Sciatic nerve (tissue), 2 donors: ENCODE results near the gene MICAL1. TPM values are rescaled to one million over a fixed set of nuclear protein-coding genes. Genes with fewer than 3 reads are reported as not detected.

Source experiments
- ATAC-seq: fragments of 200-7000 bp; cut with Tn5 transposase; one replicate; pipeline ENCODE4 v1.9.1; 2020; ENCODE audit warnings: mild to moderate bottlenecking, moderate library complexity
- DNase-seq: peaks from one replicate; pipeline ENCODE4 v3.0.0-alpha.2; 2020; ENCODE audit warnings: low spot score
- intact Hi-C: fragments of 100-400 bp; cut with DNase I; formaldehyde crosslinking; loops from one replicate; pipeline ENCODE4 v1.14.2; 2022
- total RNA-seq: library from RNA; stranded (reverse); fragmentation: NEBNext Ultra II Directional; extraction: Animal tissue kit (Norgen Biotek cat#: 25700); gene quantifications from one replicate; pipeline ENCODE4 v1.2.1, GENCODE V29; 2021
- donor health status: DM: no; HTN: no; CAD: no.
- donor health status: DM: no; HTN: no; CAD: no.

Gene MICAL1, protein sequence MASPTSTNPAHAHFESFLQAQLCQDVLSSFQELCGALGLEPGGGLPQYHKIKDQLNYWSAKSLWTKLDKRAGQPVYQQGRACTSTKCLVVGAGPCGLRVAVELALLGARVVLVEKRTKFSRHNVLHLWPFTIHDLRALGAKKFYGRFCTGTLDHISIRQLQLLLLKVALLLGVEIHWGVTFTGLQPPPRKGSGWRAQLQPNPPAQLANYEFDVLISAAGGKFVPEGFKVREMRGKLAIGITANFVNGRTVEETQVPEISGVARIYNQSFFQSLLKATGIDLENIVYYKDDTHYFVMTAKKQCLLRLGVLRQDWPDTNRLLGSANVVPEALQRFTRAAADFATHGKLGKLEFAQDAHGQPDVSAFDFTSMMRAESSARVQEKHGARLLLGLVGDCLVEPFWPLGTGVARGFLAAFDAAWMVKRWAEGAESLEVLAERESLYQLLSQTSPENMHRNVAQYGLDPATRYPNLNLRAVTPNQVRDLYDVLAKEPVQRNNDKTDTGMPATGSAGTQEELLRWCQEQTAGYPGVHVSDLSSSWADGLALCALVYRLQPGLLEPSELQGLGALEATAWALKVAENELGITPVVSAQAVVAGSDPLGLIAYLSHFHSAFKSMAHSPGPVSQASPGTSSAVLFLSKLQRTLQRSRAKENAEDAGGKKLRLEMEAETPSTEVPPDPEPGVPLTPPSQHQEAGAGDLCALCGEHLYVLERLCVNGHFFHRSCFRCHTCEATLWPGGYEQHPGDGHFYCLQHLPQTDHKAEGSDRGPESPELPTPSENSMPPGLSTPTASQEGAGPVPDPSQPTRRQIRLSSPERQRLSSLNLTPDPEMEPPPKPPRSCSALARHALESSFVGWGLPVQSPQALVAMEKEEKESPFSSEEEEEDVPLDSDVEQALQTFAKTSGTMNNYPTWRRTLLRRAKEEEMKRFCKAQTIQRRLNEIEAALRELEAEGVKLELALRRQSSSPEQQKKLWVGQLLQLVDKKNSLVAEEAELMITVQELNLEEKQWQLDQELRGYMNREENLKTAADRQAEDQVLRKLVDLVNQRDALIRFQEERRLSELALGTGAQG
- 53.9 TPM for total RNA-seq

DNA sequence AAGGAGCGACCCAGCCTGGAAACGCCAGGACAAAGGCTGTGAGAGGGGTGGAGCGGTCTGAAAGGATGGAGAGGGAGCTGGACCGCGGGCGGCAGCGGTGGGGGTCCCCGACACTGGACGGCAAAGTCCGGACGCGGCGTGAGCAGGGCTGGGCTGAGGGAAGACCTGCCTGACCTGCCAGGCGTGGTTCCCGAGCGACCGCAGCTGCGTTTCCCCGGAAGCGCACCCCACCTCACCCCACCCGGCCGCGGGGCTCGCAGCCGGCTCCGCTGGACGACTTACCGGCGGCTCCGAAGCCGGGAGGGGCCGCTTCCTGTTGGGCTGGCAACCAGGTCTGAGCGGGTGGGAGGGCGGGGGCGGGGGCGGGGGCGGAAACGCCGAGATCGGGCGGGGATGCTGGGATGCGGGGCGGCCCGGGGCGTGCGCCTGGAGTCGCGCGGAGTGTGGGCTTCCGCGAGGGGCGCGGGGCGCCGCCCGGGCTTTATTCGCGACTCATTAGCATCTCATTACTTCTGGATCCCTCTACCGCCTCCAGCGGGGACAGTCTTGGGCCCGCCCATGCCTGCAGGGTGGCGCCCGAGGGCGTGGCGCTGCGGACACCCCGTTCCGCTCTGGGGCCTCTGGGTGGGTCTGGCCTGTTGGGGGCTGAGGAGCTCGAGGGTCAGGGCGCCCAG, at the start of gene MICAL1:
Gene MICAL1, minus strand, starts transcription at position 336 of the 674 bp plus-strand sequence. CDS start 1,576 bp downstream, outside the sequence.
- peak; percentile 64 for ATAC-seq
- intact Hi-C loops = no loop called here
- DNase-seq = peak; percentile 85

DNA sequence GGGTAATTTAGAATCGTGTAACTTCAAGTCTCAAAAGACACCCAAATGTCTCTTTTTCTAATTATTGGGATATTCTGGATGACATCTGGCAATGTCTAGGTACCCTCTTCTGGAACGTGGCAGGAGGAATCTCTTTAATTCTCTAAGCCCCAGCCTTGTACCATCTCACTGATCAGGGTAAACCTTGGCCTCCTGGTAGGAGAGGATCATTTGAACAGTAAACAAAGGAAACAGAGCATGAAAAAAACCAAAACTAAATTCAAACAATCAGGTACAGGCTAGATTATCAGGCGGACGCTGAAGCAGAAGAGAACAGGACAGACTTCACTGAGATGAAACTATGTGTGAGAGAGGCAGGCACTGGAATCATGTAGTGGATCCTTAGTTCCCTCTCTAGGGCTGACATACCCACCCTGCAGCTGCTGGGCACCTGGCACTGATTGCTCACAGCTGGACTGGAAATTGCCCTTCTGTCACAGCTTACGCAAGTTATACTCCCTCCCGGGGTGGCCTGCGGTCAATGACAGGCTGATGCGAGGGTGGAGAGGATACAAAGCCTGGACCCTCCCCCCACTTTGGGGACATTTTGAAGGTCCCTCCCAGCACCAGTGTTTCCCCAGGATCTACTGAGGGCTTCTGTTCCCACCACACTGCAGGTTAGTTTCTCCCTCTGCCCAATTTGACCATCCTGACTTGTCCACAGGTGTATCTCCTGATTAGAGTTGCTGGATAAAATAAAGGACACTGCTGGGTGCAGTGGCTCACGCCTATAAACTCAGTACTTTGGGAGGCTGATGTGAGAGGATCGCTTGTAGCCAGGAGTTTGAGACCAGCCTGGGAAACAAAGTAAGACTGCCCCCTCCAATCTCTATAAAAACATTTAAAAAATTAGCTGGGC, 48.0 kb upstream of the MICAL1 start:
- ATAC-seq = no peak
- intact Hi-C loops = no loop called here
- no peak for DNase-seq

DNA sequence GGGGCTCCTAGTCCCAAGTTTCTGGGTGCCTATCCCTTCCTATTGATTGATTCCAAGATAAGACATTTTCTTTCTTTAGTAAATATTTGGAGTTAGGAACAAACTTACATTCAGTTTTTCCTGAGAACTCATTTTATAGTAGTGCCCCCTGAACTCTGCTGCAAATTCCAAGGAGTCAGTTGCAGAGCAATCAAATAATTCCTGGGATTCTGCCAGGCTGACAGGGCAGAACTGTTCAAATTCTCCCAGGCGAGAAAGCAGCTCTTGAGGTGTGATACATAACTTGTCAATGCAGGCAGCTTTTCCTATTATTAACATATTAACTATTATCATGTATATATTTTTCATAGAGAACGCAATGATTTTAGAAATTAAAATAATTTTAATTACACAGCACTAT, 43.4 kb upstream of the MICAL1 start:
- ATAC-seq (no peak), DNase-seq (no peak)
- intact Hi-C loops = no loop called here

DNA sequence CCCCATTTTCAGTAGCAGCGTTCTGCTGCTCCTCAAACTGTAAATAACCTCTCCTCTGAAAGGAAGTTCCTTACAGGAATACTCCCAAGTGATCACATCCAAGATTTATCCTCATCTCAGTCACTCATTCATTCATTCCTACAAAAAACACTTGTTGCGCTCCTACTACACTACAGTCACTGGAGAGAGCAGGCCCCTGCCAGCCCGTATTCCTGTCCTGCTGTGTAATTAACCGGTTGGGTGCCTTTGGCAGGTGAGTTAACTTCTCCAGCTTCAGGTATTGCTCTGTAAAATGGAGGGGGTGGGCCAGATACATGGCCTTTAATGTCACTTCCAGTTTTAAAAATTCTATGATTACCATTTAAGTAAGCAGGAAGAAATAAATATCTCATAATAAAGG, 42.5 kb upstream of the MICAL1 start:
- intact Hi-C loops = no loop called here
- no peak for DNase-seq
- no peak for ATAC-seq

DNA sequence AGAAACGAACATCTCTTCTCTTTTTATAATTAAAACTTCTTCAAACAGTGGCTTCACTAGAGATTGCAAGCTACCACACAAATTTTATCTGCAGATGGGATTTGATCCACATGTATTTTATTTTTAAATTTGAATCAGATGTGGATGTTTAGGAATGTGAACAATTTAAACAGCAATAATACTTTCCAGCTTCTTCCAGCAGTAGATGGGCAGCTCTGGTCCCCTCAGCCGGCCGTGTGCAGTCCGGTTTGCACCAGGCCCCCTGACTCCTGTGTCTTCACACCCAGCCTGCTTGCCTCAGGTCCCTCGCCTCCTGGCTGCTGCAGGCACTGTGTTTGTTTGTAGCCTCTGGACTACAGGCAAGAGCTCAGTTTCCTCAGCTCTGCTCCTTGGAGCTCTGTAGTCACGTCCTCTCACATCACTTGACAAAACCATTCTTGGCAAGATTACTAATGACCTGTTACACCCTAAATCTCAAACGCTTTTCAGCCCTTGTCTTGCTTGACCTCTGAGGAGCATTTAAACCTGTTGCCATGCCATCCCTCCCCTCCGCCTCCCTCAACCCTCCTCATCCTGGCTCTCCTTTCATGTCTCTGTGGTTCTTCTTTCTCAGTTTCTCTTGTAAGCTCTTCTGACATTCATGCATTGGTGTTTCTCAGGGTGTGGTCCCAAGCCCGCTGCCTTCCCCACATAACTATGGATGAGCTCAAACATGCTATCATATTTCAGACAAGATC, 40.6 kb upstream of the MICAL1 start:
- peak; percentile 72 for ATAC-seq
- intact Hi-C loops = no loop called here

DNA sequence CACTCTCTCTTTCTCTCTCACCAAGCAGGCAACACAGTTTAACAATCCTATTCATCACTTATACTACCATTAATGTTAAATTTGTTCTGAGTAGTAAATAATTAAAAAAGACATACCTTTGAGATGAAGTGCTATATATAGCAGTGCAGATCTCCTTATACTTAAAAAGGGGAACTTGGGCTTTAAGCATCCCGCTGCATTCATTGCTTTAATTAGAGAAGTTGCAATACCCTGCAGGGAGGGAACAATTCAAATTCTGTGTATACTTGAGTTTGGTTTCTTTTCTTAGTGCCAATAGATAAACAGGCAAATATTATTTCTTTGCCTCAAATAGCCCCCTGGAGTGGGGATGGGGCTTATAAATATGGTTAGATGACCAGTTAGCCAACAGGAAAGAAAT, 38.3 kb upstream of the MICAL1 start:
- ATAC-seq (no peak), DNase-seq (no peak)
- intact Hi-C loops = no loop called here

More for the DNA sequence above, 40.6 kb upstream of the MICAL1 start:
- DNase-seq = no peak

DNA sequence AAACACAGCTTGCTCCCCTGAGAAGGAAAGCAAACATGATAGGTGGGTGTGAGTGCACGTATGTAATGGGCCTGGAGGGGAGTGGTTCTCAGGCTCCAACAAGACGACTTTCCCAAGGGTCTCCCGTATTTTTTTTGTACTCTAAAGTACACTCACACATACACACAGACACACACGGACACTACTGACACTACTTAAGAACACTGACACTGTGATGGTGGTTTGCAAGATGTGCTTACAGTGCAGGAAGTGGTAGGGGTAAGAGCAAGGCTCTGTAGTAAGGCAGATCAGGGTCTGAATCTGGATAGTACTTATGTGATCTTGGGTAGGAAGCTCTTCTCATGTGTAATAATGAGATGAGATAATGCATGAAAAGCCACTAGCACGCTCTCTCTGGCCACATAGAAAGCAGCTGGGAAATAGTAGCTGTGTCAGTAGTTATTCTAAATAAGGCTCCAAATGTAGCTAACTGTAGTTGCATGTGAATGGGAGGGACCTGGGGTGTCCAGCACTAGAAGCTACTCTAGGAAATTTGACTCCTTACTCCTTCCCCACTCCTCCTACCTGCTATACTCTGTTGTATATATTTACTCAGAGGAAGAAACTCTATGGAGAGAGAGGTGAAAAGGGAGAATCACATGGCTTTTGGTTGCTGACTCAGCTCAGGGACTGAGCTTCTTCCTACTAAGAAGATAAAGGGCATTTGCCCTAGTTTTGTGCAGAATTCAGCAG, 35.8 kb upstream of the MICAL1 start:
- DNase-seq (no peak), ATAC-seq (peak; percentile 50)
- intact Hi-C loops = no loop called here

DNA sequence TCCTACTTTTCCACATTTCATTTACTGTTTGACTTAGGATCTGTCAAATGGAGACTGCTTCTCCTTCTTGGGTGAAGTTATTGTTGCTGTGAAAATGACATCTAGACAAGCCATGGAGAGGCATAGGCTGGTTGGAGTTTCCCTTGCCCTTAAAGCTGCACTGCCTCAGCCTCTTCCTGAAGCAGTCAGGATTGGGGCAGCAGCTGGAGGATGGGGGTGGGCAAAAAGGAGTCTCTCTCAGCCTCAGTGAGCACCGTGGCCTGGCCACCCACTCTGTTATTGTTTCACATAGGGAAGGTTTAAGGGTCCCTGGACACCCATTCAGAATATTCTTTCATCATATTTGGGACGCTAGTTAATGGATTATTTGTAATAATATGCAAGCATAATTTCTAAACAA, 35.1 kb upstream of the MICAL1 start:
- DNase-seq = no peak
- intact Hi-C loops = no loop called here
- peak; percentile 35 for ATAC-seq

DNA sequence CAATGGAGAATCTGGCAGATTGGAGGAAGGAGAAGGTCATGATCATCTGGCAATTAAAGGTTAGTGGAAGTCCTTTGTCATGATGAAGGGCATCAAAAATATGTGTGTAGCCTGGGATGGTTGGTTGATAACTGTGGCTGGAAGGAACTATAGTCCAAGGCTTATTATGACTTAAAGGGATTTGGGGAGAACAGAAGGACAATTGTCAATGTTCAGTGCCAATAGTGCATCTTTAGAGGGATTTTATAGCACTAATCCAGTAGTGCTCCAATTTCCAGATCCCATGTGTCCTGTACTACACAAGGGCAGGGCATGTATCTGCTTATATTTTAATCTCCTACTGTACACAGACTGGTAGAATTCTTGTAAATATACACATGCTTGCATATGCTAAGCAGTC, 32.4 kb upstream of the MICAL1 start:
- ATAC-seq = no peak
- DNase-seq = no peak
- intact Hi-C loops = no loop called here

DNA sequence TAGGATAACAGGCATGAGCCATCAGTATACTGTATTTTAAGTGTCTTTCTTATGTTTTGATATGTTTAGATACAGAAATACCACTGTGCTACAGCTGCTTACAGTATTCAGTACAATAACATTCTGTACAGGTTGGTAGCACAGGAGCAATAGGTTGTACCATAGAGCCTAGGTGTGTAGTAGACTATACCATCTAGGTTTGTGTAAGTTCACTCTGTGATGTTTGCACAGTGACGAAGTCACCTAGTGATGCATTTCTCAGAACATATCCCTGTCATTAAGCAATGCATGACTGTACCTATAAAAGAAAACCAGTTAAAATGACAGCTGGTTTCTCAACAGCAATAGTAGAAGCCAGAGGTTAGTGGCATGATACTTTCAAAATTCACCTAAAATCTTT, 30.5 kb upstream of the MICAL1 start:
- intact Hi-C loops = no loop called here
- no peak for ATAC-seq
- no peak for DNase-seq

DNA sequence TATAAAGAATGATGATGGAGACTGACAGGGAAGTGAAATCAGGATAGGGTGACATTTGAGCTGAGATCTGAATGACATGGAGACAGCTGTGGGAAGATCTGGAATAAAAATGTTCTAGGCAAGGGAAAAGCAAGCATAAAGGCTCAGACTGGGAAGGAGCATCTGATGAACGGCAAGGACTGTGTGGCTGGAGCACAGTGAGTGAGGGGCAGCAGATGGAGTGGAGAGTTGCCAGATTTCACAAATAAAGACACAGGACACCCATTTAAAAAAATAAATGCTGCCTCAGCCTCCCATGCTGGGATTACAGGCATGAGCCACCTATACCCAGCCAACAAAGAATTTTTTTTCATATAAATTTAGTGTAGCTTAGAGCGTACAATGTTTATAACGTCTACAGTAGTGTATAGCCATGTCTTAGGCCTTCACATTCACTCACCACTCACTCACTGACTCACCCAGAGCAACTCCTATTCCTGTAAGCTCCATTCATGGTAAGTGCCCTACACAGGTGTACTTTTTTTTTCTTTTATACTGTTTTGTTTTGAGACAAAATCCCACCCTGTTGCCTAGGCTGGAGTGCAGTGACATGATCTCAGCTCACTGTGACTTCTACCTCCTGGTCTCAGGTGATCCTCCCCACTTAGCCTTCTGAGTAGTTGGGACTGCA, 29.8 kb upstream of the MICAL1 start:
- intact Hi-C loops = no loop called here
- ATAC-seq = no peak
- no peak for DNase-seq

DNA sequence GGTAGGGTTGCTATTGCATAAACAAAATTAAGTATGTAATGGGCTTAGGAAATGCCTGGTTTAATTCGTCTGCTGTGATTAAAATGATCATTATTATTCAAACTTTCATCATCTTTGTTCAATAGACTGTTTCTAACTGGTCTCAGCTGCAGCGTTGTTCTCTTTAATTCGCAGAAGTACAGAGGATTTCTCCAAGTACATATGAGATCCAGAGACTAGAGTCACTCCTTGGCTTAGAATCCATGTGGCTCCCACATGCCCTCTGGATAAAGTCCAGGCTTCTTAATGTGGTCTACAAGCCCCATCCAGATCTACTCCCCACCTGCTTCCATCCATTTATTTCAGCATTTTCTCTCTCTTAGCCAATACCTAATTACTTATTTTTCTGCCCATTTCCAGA, 28.6 kb upstream of the MICAL1 start:
- DNase-seq (no peak), ATAC-seq (peak; percentile 48)
- intact Hi-C loops = no loop called here

DNA sequence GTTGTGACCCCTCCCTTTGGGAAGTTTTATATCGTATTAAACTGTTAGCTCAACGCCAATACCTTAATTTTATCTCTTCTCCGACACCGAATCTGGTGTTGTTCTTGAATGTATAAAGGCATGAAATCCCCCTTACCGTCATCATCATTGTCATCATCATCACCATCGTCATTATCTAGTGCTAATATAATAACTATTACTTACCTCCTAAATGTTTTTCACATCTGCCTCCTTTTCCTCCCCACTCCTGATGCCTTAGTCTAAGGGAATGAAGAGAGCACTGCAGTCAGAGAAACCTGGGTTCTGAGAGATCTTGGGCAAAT, 28.1 kb upstream of the MICAL1 start:
- intact Hi-C loops = no loop called here
- DNase-seq = no peak
- peak; percentile 21 for ATAC-seq

DNA sequence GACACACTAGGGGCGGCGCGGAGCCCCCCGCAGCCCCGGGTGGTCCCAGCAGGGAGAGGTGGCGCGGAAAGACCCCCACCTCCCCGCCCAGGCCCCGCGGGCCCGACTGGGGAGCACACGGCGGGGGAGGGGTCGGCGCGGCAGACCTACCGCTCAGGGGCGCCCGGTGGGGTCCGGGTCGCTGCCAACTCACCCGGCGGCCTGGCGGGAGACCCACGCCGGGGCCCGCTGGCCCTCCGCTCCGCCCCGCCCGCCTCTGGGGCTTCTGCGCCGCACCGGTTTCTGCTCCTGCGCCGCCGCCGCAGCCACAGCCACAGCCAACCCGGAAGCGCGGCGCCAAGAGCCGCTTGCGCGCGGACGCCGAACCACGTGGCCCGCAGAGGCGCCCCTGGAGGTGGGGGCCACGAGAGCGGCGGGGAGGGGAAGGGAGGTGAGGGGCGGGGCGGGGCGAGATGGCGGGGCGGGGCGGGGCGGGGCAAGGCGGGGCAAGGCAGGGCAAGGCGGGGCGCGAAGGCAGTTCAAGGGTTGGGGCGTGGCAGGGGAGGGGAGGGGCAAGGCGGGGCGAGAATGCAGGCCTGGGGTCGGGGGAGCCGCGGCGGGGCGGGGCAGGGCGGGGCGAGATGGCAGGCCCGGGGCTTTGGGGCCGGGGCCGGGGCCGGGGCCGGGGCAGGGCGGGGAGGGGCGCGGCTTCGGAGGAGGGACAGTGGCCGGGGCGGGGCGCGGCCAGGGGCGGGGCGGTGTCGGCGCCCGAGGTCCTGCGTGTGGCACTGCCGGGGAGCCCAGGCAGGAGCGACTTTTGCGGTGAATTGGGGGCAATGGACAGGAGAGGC, 27.5 kb upstream of the MICAL1 start, which contains the start of gene ZBTB24:
Gene ZBTB24, minus strand, starts transcription at position 315 of the 830 bp plus-strand sequence. CDS start 1,193 bp downstream, outside the sequence.
- peak; percentile 92 for DNase-seq
- ATAC-seq = peak; percentile 95
- intact Hi-C loops = no loop called here

DNA sequence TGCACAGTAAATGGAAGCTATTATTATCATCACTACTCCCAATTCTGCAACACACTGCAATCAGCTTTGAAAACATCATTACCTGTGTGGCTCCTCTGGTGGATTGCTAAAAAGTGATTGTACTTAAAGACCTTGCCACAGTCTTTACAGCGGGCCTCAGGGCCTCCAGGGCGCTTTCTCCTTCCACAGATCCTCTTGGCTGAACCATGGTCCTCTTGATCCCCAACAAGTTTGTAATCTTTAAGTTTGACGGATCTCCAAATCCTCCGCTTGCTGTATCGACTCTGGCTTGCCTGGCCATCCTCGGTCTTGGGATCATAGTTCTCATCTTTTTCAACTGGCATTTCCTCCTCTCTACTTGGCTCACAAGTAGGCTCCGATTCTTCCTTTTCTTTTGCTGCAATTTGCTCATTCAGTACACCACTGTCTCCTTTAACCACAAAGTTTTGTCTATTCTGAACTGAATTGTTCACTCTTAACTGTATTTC, 25.5 kb upstream of the MICAL1 start:
- DNase-seq (no peak), ATAC-seq (no peak)
- intact Hi-C loops = no loop called here
